Measurements from ENCODE around the gene CDC27.
"Not testable (repeated sequence)": the region's sequence is repeated elsewhere in the genome, so short reads cannot be mapped to it uniquely, and the experiment has no call there.

CDC27 gene

DNA sequence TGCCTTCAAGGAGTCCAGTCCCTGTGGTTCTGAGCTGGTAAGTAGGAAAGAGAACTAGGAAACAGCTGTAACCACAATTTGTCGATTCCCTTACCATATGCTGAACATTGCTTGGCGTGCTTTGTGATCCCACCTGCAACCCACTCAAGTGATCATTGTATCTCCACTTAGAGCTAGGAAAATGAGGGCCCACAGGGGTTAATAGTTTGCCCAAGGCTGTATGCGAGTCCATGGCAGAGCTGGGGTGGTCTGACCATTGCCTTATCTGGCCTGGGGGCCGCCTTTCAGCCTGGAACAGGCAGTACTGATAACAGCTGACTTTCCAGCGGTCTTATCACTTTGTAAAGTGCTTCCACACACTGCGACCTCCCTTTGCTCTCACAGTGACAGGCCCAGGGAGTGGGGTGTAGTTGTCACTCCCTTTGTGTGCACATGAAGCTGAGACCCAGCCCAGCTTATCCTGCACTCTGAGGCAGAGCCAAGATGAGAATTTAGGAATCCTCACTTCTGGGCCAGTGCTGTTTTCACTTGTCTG lies 29.9 kb upstream of the CDC27 start:
- in situ Hi-C loops (cut with HindIII; ENCODE audit: low pct_ligation_motif_present, low sequenced_read_pairs), result no loop called here
- Histone ChIP-seq H3K27ac (no peak overlapping the region), H3K27me3 (replicated peaks) (no peaks in the 10 kb centered on the region), H3K36me3 (replicated peaks) (no peaks in the 10 kb centered on the region), H3K4me3 (ENCODE audit: low read depth, low read length) (no peak overlapping the region)
- no peak for DNase-seq
- TF ChIP-seq, protein P1, sequence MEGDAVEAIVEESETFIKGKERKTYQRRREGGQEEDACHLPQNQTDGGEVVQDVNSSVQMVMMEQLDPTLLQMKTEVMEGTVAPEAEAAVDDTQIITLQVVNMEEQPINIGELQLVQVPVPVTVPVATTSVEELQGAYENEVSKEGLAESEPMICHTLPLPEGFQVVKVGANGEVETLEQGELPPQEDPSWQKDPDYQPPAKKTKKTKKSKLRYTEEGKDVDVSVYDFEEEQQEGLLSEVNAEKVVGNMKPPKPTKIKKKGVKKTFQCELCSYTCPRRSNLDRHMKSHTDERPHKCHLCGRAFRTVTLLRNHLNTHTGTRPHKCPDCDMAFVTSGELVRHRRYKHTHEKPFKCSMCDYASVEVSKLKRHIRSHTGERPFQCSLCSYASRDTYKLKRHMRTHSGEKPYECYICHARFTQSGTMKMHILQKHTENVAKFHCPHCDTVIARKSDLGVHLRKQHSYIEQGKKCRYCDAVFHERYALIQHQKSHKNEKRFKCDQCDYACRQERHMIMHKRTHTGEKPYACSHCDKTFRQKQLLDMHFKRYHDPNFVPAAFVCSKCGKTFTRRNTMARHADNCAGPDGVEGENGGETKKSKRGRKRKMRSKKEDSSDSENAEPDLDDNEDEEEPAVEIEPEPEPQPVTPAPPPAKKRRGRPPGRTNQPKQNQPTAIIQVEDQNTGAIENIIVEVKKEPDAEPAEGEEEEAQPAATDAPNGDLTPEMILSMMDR (IDR thresholded peaks at IDR 0.05; ENCODE audit: low read depth, low read length, missing control alignments), result no peak

DNA sequence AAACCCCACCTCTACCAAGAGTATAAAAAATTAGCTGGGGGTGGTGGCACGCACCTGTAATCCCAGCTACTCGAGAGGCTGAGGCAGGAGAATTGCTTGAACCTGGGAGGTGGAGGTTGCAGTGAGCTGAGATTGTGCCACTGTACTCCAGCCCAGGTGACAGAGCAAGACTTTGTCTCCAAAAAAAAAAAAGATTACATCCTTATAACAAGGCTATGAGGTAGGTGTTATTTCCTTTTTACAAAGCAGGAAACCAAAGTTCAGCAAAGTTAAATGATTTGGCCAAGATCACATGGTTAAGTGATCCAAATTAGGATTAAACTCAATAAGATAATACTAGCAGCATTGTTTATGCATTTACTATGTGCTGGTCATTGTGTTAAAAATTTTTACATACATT lies 28.2 kb upstream of the CDC27 start:
- H3K27me3 ChIP-seq (replicated peaks); H3K27ac ChIP-seq; in situ Hi-C loops (cut with HindIII; ENCODE audit: low pct_ligation_motif_present, low sequenced_read_pairs); H3K4me3 ChIP-seq (ENCODE audit: low read depth, low read length); H3K36me3 ChIP-seq (replicated peaks); DNase-seq: not testable (repeated sequence)

- H3K4me3 ChIP-seq (ENCODE audit: low read depth, low read length); H3K36me3 ChIP-seq (replicated peaks); H3K27ac ChIP-seq; H3K27me3 ChIP-seq (replicated peaks); in situ Hi-C loops (cut with HindIII; ENCODE audit: low pct_ligation_motif_present, low sequenced_read_pairs); DNase-seq: not testable (repeated sequence)
Measured at GRCh38 chr17:47216821-47217220, 27.7 kb upstream of the CDC27 start.

DNA sequence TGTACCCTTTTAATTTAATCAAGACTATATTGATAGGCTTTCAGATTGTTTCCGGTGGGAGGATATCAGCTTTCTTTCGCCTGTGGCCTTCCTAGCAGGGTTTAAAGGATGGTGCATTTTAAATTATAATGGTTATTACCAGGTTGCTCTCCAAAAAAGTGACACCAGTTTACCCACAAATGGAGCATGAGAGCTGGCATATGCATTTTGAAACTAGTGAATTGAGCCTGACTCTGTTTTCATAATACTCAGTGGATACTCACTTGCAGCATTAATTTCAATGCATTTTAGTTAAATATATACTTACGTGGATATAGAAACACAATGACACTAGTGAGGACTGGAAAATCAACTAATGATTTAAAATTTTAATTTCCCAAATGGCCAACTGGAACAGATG lies 25.8 kb upstream of the CDC27 start:
- Histone ChIP-seq H3K36me3 (replicated peaks) (no peaks in the 10 kb centered on the region), H3K4me3 (ENCODE audit: low read depth, low read length) (no peak overlapping the region), H3K27me3 (replicated peaks) (no peaks in the 10 kb centered on the region), H3K27ac (no peak overlapping the region)
- in situ Hi-C loops (cut with HindIII; ENCODE audit: low pct_ligation_motif_present, low sequenced_read_pairs), result no loop called here
- TF ChIP-seq, protein P1 (IDR thresholded peaks at IDR 0.05; ENCODE audit: low read depth, low read length, missing control alignments), result no peak
- no peak for DNase-seq

- DNase-seq, result no peak
- Histone ChIP-seq H3K27me3 (replicated peaks) (no peaks in the 10 kb centered on the region), H3K36me3 (replicated peaks) (no peaks in the 10 kb centered on the region), H3K4me3 (ENCODE audit: low read depth, low read length) (no peak overlapping the region), H3K27ac (no peak overlapping the region)
- in situ Hi-C loops (cut with HindIII; ENCODE audit: low pct_ligation_motif_present, low sequenced_read_pairs), result no loop called here
- TF ChIP-seq, protein P1 (IDR thresholded peaks at IDR 0.05; ENCODE audit: low read depth, low read length, missing control alignments), result no peak
Measured at GRCh38 chr17:47213540-47213939, 24.4 kb upstream of the CDC27 start.

DNA sequence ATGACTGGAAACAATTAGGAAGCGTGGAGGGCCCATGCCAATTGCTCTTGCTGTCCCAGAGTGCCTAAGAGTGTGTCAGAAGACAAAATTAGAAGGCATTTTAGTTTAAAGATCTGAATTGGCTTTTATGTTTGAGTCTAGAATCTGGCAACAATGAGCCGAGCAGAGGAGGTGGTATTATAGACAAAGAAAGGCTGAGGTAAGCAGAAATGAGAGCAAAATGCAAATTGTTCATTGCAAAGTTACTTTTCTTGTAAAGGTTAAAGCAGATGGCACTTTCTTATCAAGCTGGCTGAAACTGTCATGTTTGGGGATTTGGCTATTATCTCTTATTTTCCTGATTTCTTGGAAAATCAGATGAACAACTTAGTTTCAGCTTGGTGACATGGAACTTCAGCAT lies 23.4 kb upstream of the CDC27 start:
- Histone ChIP-seq H3K27me3 (replicated peaks) (no peaks in the 10 kb centered on the region), H3K4me3 (ENCODE audit: low read depth, low read length) (no peak overlapping the region), H3K36me3 (replicated peaks) (no peaks in the 10 kb centered on the region), H3K27ac (no peak overlapping the region)
- in situ Hi-C loops (cut with HindIII; ENCODE audit: low pct_ligation_motif_present, low sequenced_read_pairs), result no loop called here
- no peak for DNase-seq
- TF ChIP-seq, protein P1 (IDR thresholded peaks at IDR 0.05; ENCODE audit: low read depth, low read length, missing control alignments), result no peak

DNA sequence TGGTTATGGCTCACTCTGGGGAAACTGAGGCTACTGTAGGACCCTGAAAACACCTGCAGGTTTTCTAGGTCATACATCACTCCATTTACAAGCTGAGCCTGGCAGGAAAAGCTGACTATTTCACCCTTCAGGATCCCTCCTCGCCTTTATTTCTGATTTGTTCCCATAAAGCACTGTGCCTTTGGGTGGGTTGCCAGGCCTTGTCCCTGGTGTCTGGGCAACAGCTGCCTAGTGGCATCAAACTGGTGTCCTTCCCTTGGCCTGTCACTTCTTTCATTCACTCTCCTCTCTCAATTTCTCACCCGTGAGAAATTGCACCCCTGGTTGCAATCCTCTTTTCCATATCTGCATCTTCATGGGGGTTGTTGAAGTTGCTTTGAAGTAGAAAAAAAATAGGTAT lies 21.7 kb upstream of the CDC27 start:
- Histone ChIP-seq H3K4me3 (ENCODE audit: low read depth, low read length) (no peak overlapping the region), H3K27me3 (replicated peaks) (no peaks in the 10 kb centered on the region), H3K36me3 (replicated peaks) (no peaks in the 10 kb centered on the region), H3K27ac (no peak overlapping the region)
- in situ Hi-C loops (cut with HindIII; ENCODE audit: low pct_ligation_motif_present, low sequenced_read_pairs), result no loop called here
- no peak for DNase-seq
- TF ChIP-seq, protein P1 (IDR thresholded peaks at IDR 0.05; ENCODE audit: low read depth, low read length, missing control alignments), result no peak

All from brain microvascular endothelial cell (primary cell).